ENCODE data around the gene KANK3. TPM values are rescaled to one million over a fixed set of nuclear protein-coding genes. Genes with fewer than 3 reads are reported as not detected.

The KANK3 gene
- total RNA-seq (2014; rRNA removed; shearing (Covaris generic)) (0.22 TPM in 1 of 2 replicates, not detected in the other), total RNA-seq (2022) (0.11 and 0.57 TPM in 2 replicates), Bru-seq, nascent RNA (percentile 16 among the genes with signal in this experiment), BruChase-seq, experiment 1, labeled RNA remaining after a 6-hour chase (percentile 15 among the genes with signal in this experiment), BruChase-seq, experiment 2, labeled RNA remaining after a 2-hour chase (percentile 11 among the genes with signal in this experiment)
- long read RNA-seq, partial matches to known transcripts, result 0 of 2 reads
- long read RNA-seq, other reads (novel, unspliced or antisense), result 2 of 2 reads

GRCh38 chr19:8342684-8343482 is at the start of gene KANK3:
KANK3 (minus strand) TSS chr19:8343262; CDS start chr19:8337828, 5,434 bp downstream.
- Histone ChIP-seq H3K9me3 (ENCODE audit: low read length) (no peaks in the 10 kb centered on the region), H3K4me2 (ENCODE audit: low read length) (peak within 1 kb of the TSS; percentile 61), H4K20me1 (ENCODE audit: insufficient read depth, low read length) (no peaks in the 10 kb centered on the region), H3K9me2 (ENCODE audit: insufficient read depth, low read length) (no peaks in the 10 kb centered on the region), H3K79me2 (ENCODE audit: insufficient read depth, low read depth, low read length) (no peaks in the 10 kb centered on the region), H2AFZ (ENCODE audit: low read length) (no peak within 1 kb of the TSS), H3K36me3 (ENCODE audit: insufficient read depth, low read length) (no peaks in the 10 kb centered on the region), H3K4me3 (ENCODE audit: low read depth, low read length, poor library complexity, severe bottlenecking) (peak within 1 kb of the TSS; percentile 42), H3K27ac (ENCODE audit: low read depth, low read length, poor library complexity, severe bottlenecking) (no peak within 1 kb of the TSS), H3K4me1 (ENCODE audit: insufficient read depth, low read length, poor library complexity, severe bottlenecking) (peaks cover 5% of the 10 kb centered on the region)
- no peak for TF ChIP-seq CTCF (conservative IDR thresholded peaks at IDR 0.05; ENCODE audit: low read length)
- DNase-seq (ENCODE audit: low spot score), result peak; percentile 93
- intact Hi-C loops (cut with micrococcal nuclease; ENCODE audit: unreplicated experiment), result no loop called here
- BruUV-seq (replicated peaks), result no TSS peak
- CTCF ChIA-PET (ENCODE audit: unreplicated experiment), result no interaction called here
- POLR2A ChIA-PET, result no interaction called here

GRCh38 chr19:8392017-8392591 is 49.0 kb upstream of the KANK3 start:
- no TSS peak for BruUV-seq (replicated peaks)
- H4K20me1 ChIP-seq (ENCODE audit: insufficient read depth, low read length), result peaks cover 6% of the 10 kb centered on the region; the same call in 1 of the 2 replicates
- no peaks in the 10 kb centered on the region for H3K36me3 ChIP-seq (ENCODE audit: insufficient read depth, low read length)
- intact Hi-C loops (cut with micrococcal nuclease; ENCODE audit: unreplicated experiment), result no loop called here
- no peaks in the 10 kb centered on the region for H3K9me2 ChIP-seq (ENCODE audit: insufficient read depth, low read length)
- H3K27ac ChIP-seq (ENCODE audit: low read depth, low read length, poor library complexity, severe bottlenecking), result no peak overlapping the region
- peaks cover 12% of the 10 kb centered on the region; the same call in 1 of the 2 replicates for H3K79me2 ChIP-seq (ENCODE audit: insufficient read depth, low read depth, low read length)
- H3K4me2 ChIP-seq (ENCODE audit: low read length), result peak overlapping the region; percentile 84
- POLR2A ChIA-PET, result interaction anchor here (0.7 kb wide), 1 partner anchor 439 kb away, joined by 6 read pairs; no protein-coding TSS in a partner anchor
- H2AFZ ChIP-seq (ENCODE audit: low read length), result no peak overlapping the region
- CTCF ChIA-PET (ENCODE audit: unreplicated experiment), result interaction anchor here (2.1 kb wide), 1 partner anchor 21 kb away, joined by 8 read pairs; the partner anchor contains the start of gene MARCHF2
- H3K4me1 ChIP-seq (ENCODE audit: insufficient read depth, low read length, poor library complexity, severe bottlenecking), result peaks cover 14% of the 10 kb centered on the region
- H3K9me3 ChIP-seq (ENCODE audit: low read length), result peaks cover under 1% of the 10 kb centered on the region; the same call in 1 of the 2 replicates
- DNase-seq (ENCODE audit: low spot score), result no peak
- TF ChIP-seq CTCF (conservative IDR thresholded peaks at IDR 0.05; ENCODE audit: low read length), result no peak
- no peak for TF ChIP-seq EZH2phosphoT487 (IDR thresholded peaks at IDR 0.05; ENCODE audit: borderline replicate concordance, low read depth, low read length)
- peak overlapping the region; percentile 93 for H3K4me3 ChIP-seq (ENCODE audit: low read depth, low read length, poor library complexity, severe bottlenecking)
